ENCODE data around the gene KISS1. TPM values are rescaled to one million over a fixed set of nuclear protein-coding genes. Genes with fewer than 3 reads are reported as not detected.

The KISS1 gene
- total RNA-seq, 1 experiment from 2014 or later: not detected

- in situ Hi-C loops (cut with HindIII; ENCODE audit: low pct_unique_long_range_greater_than_20kb, low sequenced_read_pairs): loop anchor here (25.0 kb wide), 1 partner anchor 279 kb away; the partner anchor contains the start of gene SNRPE
Measured at GRCh38 chr1:204141131-204141530, 55.2 kb downstream of the KISS1 start.

More at GRCh38 chr1:204141131-204141530, 55.2 kb downstream of the KISS1 start:
- CTCF ChIA-PET: interaction anchor here (0.5 kb wide), 1 partner anchor 16 kb away, joined by 9 read pairs; no protein-coding TSS in a partner anchor
- H3K9me3 ChIP-seq (ENCODE audit: control insufficient read depth, insufficient read depth, low read depth, low read length): no peaks in the 10 kb centered on the region
- no TSS peak for BruUV-seq (replicated peaks)
- intact Hi-C loops (cut with micrococcal nuclease; ENCODE audit: unreplicated experiment): no loop called here
- H3K4me1 ChIP-seq (ENCODE audit: control insufficient read depth, insufficient read depth, low read length): no peaks in the 10 kb centered on the region
- ATAC-seq: no peak
- H3K36me3 ChIP-seq (ENCODE audit: control insufficient read depth, insufficient read depth, low read length): no peaks in the 10 kb centered on the region
- no peak for DNase-seq (ENCODE audit: low read depth, low spot score)
- H3K27ac ChIP-seq (ENCODE audit: low read length): no peak overlapping the region
- TF ChIP-seq TCF7L2 (IDR thresholded peaks at IDR 0.05; ENCODE audit: low read depth, low read length) (no peak), POLR2AphosphoS5 (IDR thresholded peaks at IDR 0.05; ENCODE audit: low read depth, low read length) (no peak), SIN3A (IDR thresholded peaks at IDR 0.05; ENCODE audit: borderline replicate concordance, insufficient read depth, low read depth, low read length) (no peak), CTCF (IDR thresholded peaks at IDR 0.05) (no peak)
- TF ChIP-seq, protein P1, sequence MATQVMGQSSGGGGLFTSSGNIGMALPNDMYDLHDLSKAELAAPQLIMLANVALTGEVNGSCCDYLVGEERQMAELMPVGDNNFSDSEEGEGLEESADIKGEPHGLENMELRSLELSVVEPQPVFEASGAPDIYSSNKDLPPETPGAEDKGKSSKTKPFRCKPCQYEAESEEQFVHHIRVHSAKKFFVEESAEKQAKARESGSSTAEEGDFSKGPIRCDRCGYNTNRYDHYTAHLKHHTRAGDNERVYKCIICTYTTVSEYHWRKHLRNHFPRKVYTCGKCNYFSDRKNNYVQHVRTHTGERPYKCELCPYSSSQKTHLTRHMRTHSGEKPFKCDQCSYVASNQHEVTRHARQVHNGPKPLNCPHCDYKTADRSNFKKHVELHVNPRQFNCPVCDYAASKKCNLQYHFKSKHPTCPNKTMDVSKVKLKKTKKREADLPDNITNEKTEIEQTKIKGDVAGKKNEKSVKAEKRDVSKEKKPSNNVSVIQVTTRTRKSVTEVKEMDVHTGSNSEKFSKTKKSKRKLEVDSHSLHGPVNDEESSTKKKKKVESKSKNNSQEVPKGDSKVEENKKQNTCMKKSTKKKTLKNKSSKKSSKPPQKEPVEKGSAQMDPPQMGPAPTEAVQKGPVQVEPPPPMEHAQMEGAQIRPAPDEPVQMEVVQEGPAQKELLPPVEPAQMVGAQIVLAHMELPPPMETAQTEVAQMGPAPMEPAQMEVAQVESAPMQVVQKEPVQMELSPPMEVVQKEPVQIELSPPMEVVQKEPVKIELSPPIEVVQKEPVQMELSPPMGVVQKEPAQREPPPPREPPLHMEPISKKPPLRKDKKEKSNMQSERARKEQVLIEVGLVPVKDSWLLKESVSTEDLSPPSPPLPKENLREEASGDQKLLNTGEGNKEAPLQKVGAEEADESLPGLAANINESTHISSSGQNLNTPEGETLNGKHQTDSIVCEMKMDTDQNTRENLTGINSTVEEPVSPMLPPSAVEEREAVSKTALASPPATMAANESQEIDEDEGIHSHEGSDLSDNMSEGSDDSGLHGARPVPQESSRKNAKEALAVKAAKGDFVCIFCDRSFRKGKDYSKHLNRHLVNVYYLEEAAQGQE (IDR thresholded peaks at IDR 0.05; ENCODE audit: insufficient read depth in 1 of 2, low read depth in 2 of 2, low read length in 1 of 2): no peak
- no peak overlapping the region for H3K4me3 ChIP-seq (ENCODE audit: low read depth in 2 of 2, low read length in 2 of 2)
- POLR2A ChIA-PET: no interaction called here
- H3K27me3 ChIP-seq (ENCODE audit: control insufficient read depth, insufficient read depth, low read length): no peaks in the 10 kb centered on the region

Other genes starting within 250 kb of the KISS1 start
- 53.0 TPM for gene SOX13, start 123.4 kb downstream of the KISS1 start, total RNA-seq (2021; ENCODE audit: unreplicated experiment)
- gene ETNK2, start 44.4 kb downstream of the KISS1 start, total RNA-seq (2021; ENCODE audit: unreplicated experiment): 6.7 TPM
- gene REN, start 30.2 kb downstream of the KISS1 start, total RNA-seq (2021; ENCODE audit: unreplicated experiment): not detected
- gene GOLT1A, start 17.5 kb upstream of the KISS1 start, total RNA-seq (2021; ENCODE audit: unreplicated experiment): 0.49 TPM
- 5.5 TPM for gene PLEKHA6, start 163.4 kb upstream of the KISS1 start, total RNA-seq (2021; ENCODE audit: unreplicated experiment)
- 51.1 TPM for gene PPP1R15B, start 215.3 kb upstream of the KISS1 start, total RNA-seq (2021; ENCODE audit: unreplicated experiment)

All from Panc1 (cell line).